ENCODE results near the gene SFRP2. TPM values are rescaled to one million over a fixed set of nuclear protein-coding genes. Genes with fewer than 3 reads are reported as not detected.

SFRP2 gene
- total RNA-seq, 1 donor from 2014 or later: 39.5 TPM

DNA sequence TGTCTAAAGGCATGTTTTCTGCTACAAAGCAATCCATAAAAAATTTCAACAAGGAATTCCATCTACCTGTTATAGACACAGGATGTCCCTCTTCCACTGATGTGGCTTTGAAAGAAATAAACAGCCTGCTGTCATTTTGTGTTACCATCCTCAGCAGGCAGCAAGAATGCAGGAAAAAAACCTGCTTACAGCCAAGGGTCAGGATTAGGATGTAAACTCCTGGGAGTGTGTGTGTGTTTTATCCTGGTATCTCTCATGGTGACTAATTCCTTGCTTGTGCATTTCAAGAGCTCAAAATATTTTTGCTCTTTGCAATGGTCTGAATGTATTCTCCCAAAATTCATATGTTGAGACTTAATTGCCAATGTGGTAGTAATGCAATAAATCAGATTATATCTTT lies 28.6 kb upstream of the SFRP2 start:
- DNase-seq (no peak), ATAC-seq (no peak)
- intact Hi-C loops (cut with DNase I): no loop called here
- no peak overlapping the region for H3K4me3 ChIP-seq
- TF ChIP-seq, protein P1, sequence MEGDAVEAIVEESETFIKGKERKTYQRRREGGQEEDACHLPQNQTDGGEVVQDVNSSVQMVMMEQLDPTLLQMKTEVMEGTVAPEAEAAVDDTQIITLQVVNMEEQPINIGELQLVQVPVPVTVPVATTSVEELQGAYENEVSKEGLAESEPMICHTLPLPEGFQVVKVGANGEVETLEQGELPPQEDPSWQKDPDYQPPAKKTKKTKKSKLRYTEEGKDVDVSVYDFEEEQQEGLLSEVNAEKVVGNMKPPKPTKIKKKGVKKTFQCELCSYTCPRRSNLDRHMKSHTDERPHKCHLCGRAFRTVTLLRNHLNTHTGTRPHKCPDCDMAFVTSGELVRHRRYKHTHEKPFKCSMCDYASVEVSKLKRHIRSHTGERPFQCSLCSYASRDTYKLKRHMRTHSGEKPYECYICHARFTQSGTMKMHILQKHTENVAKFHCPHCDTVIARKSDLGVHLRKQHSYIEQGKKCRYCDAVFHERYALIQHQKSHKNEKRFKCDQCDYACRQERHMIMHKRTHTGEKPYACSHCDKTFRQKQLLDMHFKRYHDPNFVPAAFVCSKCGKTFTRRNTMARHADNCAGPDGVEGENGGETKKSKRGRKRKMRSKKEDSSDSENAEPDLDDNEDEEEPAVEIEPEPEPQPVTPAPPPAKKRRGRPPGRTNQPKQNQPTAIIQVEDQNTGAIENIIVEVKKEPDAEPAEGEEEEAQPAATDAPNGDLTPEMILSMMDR (IDR thresholded peaks at IDR 0.05): no peak
- H3K27me3 ChIP-seq (ENCODE audit: low read depth): no peaks in the 10 kb centered on the region
- no peaks in the 10 kb centered on the region for H3K36me3 ChIP-seq
- no peak overlapping the region for H3K27ac ChIP-seq
- no peaks in the 10 kb centered on the region for H3K9me3 ChIP-seq
- H3K4me1 ChIP-seq: no peaks in the 10 kb centered on the region

DNA sequence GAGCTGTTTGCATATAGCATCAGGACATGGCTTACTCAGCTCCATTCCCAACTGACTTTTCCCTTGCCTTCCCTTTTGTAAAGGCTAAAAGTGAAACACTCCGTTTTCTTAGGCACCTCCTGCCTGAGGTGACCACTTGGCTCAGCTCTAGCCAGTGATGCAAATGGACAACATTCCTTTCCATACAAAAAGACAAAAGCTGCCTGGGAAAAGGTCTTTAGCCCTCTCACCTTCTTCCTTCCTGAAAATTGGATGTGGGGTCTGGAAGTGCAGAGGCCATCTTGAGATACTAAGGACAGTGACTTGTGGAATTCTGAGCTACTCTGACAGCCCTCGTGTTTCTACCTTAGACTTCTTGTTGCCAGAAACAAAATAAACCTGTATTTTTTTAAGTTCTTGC lies 27.7 kb upstream of the SFRP2 start:
- no peaks in the 10 kb centered on the region for H3K9me3 ChIP-seq
- H3K4me3 ChIP-seq: no peak overlapping the region
- no peaks in the 10 kb centered on the region for H3K4me1 ChIP-seq
- ATAC-seq: no peak
- H3K27ac ChIP-seq: no peak overlapping the region
- intact Hi-C loops (cut with DNase I): no loop called here
- H3K36me3 ChIP-seq: no peaks in the 10 kb centered on the region
- no peaks in the 10 kb centered on the region for H3K27me3 ChIP-seq (ENCODE audit: low read depth)
- TF ChIP-seq, protein P1 (IDR thresholded peaks at IDR 0.05): no peak
- DNase-seq: no peak

- no peak for ATAC-seq
These were observed 25.9 kb upstream of the SFRP2 start for GRCh38 chr4:153814789-153815188.

DNA sequence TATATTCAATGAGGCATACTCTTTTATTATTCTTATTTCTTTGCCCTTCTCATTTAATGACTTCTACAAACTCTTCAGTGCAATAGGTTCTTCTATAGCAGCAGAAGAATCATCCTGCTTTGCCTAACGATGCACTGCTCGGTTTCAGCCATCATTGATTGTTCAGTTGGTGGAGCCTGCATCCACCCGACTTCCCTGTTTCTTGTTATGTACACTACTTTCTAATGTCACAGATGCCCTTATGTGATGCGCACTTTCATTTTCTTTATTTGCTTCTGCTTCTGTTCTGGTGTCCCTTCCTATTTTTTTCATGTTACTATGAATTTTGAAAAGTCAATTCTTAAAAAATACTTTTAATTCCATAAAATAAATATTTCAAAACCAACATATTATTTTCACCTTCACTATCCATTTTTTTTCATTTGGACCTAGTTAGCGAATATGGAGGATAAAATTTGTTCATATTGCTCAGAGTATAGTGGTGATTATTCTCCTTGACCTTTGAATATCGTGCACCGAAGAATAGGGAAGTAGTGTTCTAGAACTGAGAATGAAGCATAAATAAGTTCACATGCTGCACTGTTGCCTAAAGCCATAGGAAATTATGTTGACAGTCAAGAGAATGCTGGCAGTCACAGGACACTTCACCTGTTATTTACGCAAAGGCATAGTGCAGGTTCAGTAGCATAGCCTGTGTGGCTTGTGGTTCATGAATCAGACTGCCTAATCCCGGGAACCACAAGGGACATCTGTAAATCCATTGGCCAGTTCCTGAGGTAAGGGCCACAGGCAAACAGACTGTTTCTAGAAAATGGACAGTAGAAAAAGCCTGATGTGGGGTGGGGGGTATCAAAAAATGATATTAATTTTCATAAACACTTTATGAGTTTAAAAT lies 21.3 kb upstream of the SFRP2 start:
- H3K9me3 ChIP-seq: no peaks in the 10 kb centered on the region
- ATAC-seq: no peak
- H3K4me3 ChIP-seq: no peak overlapping the region
- DNase-seq: no peak
- intact Hi-C loops (cut with DNase I): no loop called here
- no peaks in the 10 kb centered on the region for H3K27me3 ChIP-seq (ENCODE audit: low read depth)
- TF ChIP-seq, protein P1 (IDR thresholded peaks at IDR 0.05): no peak
- no peaks in the 10 kb centered on the region for H3K36me3 ChIP-seq
- no peak overlapping the region for H3K27ac ChIP-seq
- no peaks in the 10 kb centered on the region for H3K4me1 ChIP-seq

More at GRCh38 chr4:153814789-153815188, 25.9 kb upstream of the SFRP2 start:
- DNase-seq: no peak
- Histone ChIP-seq H3K9me3 (no peaks in the 10 kb centered on the region), H3K27ac (no peak overlapping the region), H3K27me3 (ENCODE audit: low read depth) (no peaks in the 10 kb centered on the region), H3K4me3 (no peak overlapping the region), H3K36me3 (no peaks in the 10 kb centered on the region), H3K4me1 (no peaks in the 10 kb centered on the region)
- intact Hi-C loops (cut with DNase I): no loop called here
- TF ChIP-seq, protein P1 (IDR thresholded peaks at IDR 0.05): no peak

- no peaks in the 10 kb centered on the region for H3K36me3 ChIP-seq
- H3K4me1 ChIP-seq: no peaks in the 10 kb centered on the region
- intact Hi-C loops (cut with DNase I): no loop called here
- H3K27me3 ChIP-seq (ENCODE audit: low read depth): no peaks in the 10 kb centered on the region
- H3K9me3 ChIP-seq: no peaks in the 10 kb centered on the region
- no peak overlapping the region for H3K4me3 ChIP-seq
- ATAC-seq (no peak), DNase-seq (no peak)
- H3K27ac ChIP-seq: no peak overlapping the region
- TF ChIP-seq, protein P1 (IDR thresholded peaks at IDR 0.05): no peak
These were observed 20.4 kb upstream of the SFRP2 start for GRCh38 chr4:153809307-153809706.

Data from lower lobe of right lung (tissue), 2 donors.